IPS-18a (cell line): ENCODE results near the gene SETDB2.

Experiments
- H3K27ac ChIP-seq: one replicate; pipeline ENCODE4 v1.5.1; 2013; ENCODE audit warnings: low read length
- H3K27me3 ChIP-seq: one replicate; pipeline ENCODE4 v1.6.1; 2013; ENCODE audit warnings: mild to moderate bottlenecking, low read length; ENCODE audit not compliant: control insufficient read depth, insufficient read depth
- H3K36me3 ChIP-seq: one replicate; pipeline ENCODE4 v1.6.1; 2013; ENCODE audit warnings: low read depth, low read length; ENCODE audit not compliant: control insufficient read depth
- H3K4me1 ChIP-seq: one replicate; pipeline ENCODE4 v1.6.1; 2013; ENCODE audit warnings: low read depth, low read length; ENCODE audit not compliant: control insufficient read depth
- H3K4me3 ChIP-seq: one replicate; pipeline ENCODE4 v1.5.1; 2013; ENCODE audit warnings: low read length
- H3K9ac ChIP-seq: one replicate; pipeline ENCODE4 v1.6.1; 2013; ENCODE audit warnings: mild to moderate bottlenecking, low read length, moderate library complexity
- H3K9me3 ChIP-seq: one replicate; pipeline ENCODE4 v1.6.1; 2013; ENCODE audit warnings: low read depth, low read length; ENCODE audit not compliant: control insufficient read depth

The SETDB2 gene

DNA sequence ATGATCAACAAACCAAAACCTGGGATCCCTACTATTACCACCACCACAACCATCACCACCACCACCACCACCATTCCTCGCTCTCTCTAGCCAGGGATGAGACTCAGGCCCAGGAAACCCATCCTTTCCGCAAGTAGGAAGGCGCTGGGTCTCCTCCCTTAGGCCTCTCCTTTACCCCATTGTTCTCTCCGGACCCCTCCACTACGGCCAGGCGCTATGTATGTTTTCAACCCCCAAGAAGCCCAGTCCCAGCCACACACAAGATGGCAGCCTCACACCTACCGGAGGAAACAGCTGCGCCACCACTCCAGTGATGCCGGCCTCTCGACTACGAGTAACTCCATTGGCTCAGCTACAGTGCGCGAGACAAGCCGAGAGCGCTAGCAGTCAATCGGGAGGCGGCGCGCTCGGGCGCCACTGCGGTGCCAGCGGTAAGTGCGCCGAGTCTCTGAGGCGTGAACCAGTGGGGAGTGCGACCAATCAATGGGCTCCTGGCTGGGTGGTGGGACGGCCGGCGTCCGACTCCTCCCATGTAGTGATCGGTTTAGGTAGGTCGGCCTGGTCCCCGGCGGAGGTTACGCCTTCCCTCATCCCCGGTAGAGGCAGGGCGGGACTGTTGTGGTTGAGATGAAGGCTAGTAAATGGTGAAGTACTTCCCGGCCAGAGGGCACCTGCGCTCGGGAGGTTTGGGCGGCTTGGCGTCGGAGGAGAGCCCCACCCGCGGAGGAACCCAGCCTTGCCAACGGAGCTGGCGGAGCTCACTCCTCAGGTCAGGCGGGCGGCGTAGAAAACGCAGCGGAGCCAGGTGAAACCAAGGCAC lies at the start of gene SETDB2, which contains the start of gene CAB39L:
Gene SETDB2, plus strand, starts transcription at position 571 of the 820 bp plus-strand sequence. CDS start 7,620 bp downstream, outside the sequence.
Gene CAB39L, minus strand, starts transcription at position 361 of the 820 bp plus-strand sequence. CDS start 61,154 bp downstream, outside the sequence.
- H3K9me3 ChIP-seq: no peaks in the 10 kb centered on the region
- peak within 1 kb of the TSS; percentile 95 for H3K9ac ChIP-seq
- peak within 1 kb of the TSS; percentile 96 for H3K27ac ChIP-seq
- peaks cover 16% of the 10 kb centered on the region for H3K4me1 ChIP-seq
- no peaks in the 10 kb centered on the region for H3K36me3 ChIP-seq
- no peaks in the 10 kb centered on the region for H3K27me3 ChIP-seq
- H3K4me3 ChIP-seq: peak within 1 kb of the TSS; percentile 97

GRCh38 chr13:49395451-49395865 lies 48.6 kb upstream of the SETDB2 start:
- Histone ChIP-seq H3K9ac (no peak overlapping the region), H3K36me3 (no peaks in the 10 kb centered on the region), H3K4me1 (no peaks in the 10 kb centered on the region), H3K4me3 (no peak overlapping the region), H3K27me3 (no peaks in the 10 kb centered on the region), H3K27ac (no peak overlapping the region), H3K9me3 (no peaks in the 10 kb centered on the region)

- no peaks in the 10 kb centered on the region for H3K9me3 ChIP-seq
- no peak overlapping the region for H3K27ac ChIP-seq
- H3K4me3 ChIP-seq: no peak overlapping the region
- peaks cover under 1% of the 10 kb centered on the region for H3K4me1 ChIP-seq
- H3K27me3 ChIP-seq: no peaks in the 10 kb centered on the region
- no peak overlapping the region for H3K9ac ChIP-seq
- no peaks in the 10 kb centered on the region for H3K36me3 ChIP-seq
Measured at GRCh38 chr13:49395878-49396380, 48.1 kb upstream of the SETDB2 start.

DNA sequence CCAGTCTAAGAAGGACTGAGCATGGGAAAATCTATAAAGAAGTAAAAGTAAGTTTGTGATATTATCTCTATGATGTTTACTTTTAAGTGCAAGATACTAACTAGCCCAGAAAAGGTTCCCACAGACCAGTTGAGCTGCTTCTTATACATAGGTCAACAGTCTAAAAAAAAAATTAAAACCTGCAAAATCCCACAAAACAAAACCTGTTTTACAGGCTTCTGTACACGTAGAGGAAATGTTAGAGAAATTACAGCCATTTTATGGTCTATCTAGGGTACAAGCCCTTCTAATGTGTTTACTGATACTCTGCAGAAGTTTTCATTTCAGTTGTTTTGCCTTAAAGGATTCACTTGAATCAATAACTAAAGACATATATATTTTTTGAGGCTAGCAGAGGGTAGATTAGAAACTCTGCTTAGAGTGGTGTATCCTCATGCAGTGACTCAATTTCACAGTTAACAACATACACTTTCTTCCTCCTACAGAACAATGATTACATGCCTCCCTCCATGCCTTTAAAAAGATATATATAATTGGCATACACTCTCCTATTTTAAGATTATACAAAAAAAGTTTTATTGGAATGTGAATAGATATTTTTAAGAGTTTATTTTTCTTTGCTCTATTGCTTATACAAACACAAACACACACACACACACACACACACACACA lies 44.1 kb upstream of the SETDB2 start:
- no peak overlapping the region for H3K27ac ChIP-seq

DNA sequence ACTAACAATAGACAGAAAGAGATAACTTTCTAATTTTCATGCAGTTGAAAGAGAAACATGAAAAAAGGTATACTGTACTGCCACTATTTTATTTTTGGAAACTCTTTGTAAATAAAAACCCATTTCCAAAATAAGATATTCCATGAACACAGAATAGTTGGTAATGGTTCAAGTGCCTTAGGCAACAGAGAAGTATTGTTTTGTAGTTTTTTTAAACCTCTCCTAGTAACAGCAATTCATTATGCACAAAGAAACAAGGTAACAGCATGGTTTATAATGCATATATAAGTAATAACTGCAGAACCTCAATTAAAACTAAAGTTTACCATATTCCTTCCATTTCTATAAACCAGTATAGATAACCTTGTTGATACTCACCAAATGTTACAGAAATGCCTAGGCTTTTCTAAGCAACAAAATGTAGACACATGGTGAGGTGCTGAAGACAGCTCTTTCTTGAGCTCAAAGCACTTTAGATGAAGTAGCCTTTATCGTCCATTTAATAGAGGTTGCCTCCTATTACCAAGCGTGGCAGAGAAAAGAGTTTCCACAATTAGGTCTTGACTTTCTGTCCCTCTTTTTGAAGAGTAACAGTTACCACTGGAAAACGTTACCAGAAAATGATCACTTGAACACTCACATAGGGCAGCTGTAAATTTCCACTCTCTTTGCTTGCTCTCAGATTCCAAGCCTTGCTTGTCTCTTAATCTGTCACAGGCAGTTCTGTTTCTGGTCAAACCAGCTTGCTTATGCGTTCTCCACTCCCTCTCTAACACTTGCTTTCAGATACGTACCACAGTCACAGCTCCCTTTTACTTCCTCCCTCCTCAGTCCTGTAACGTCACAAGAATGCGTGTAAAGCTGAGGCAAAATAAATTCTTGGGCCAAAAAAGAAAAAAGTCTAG lies 43.1 kb upstream of the SETDB2 start:
- no peaks in the 10 kb centered on the region for H3K27me3 ChIP-seq
- no peaks in the 10 kb centered on the region for H3K36me3 ChIP-seq
- H3K9ac ChIP-seq: no peak overlapping the region
- H3K9me3 ChIP-seq: no peaks in the 10 kb centered on the region
- no peak overlapping the region for H3K4me3 ChIP-seq
- H3K27ac ChIP-seq: no peak overlapping the region
- H3K4me1 ChIP-seq: peaks cover 5% of the 10 kb centered on the region

More for the DNA sequence above, 44.1 kb upstream of the SETDB2 start:
- H3K4me1 ChIP-seq: peaks cover 5% of the 10 kb centered on the region
- H3K36me3 ChIP-seq: no peaks in the 10 kb centered on the region
- no peaks in the 10 kb centered on the region for H3K27me3 ChIP-seq
- H3K4me3 ChIP-seq: no peak overlapping the region
- no peaks in the 10 kb centered on the region for H3K9me3 ChIP-seq
- no peak overlapping the region for H3K9ac ChIP-seq

DNA sequence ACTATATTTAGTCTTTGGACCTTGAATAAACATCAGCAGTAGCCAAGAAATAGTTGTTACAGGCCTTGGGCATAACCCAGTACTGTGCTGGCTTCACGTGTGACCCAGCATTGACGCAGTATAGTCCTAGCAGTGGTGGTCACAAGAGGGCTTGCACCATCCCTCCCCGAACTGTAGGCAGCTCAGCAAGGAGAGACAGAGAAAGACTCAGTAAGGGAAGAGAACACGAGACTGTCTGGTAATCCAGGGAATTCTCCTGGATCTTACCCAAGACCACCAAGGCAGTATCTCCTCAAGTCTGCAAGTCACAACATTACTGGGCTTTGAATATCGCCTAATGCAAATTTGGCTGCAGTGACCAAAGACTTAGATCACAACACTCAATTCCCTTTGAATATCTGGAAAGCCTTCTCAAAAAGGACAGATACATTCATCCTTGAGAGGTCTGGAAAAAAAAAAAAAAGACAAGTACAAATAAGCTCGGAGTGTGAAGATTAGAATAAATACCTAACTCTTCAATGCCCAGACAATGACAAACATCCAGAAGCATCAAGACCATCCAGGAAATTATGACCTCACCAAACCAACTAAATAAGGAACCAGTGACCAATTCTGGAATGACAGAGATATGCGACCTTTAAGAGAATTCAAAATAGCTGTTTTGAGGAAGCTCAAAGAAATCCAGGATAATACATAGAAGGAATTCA lies 39.9 kb upstream of the SETDB2 start:
- Histone ChIP-seq H3K36me3 (no peaks in the 10 kb centered on the region), H3K27me3 (no peaks in the 10 kb centered on the region), H3K4me3 (no peak overlapping the region), H3K9ac (no peak overlapping the region), H3K4me1 (peaks cover 5% of the 10 kb centered on the region), H3K27ac (no peak overlapping the region), H3K9me3 (no peaks in the 10 kb centered on the region)

- no peak overlapping the region for H3K27ac ChIP-seq
- no peaks in the 10 kb centered on the region for H3K9me3 ChIP-seq
- no peaks in the 10 kb centered on the region for H3K36me3 ChIP-seq
- peaks cover 5% of the 10 kb centered on the region for H3K4me1 ChIP-seq
- no peak overlapping the region for H3K9ac ChIP-seq
- peaks cover 2% of the 10 kb centered on the region for H3K27me3 ChIP-seq
- H3K4me3 ChIP-seq: no peak overlapping the region
Measured at GRCh38 chr13:49404703-49405020, 39.4 kb upstream of the SETDB2 start.

DNA sequence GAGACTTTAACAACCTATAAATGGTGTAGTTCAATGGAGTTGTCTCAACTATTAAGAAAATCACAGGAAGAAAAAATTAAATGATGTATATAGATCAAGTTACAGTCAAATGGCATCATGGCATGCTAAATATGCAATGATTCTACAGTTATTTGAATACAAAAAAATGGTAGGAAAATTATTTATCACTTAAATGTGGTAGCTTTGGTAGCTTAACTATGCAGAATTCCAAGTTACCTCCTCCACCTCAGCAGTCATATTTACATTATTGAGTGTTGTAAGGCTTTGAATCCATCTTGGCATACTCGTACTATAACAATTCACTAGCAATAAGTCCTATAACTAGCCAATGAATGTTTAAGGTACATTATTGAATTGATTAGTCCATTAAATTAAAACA lies 37.0 kb upstream of the SETDB2 start:
- H3K27ac ChIP-seq: no peak overlapping the region
- H3K27me3 ChIP-seq: peaks cover 26% of the 10 kb centered on the region
- H3K4me1 ChIP-seq: no peaks in the 10 kb centered on the region
- no peaks in the 10 kb centered on the region for H3K36me3 ChIP-seq
- H3K9ac ChIP-seq: no peak overlapping the region
- H3K9me3 ChIP-seq: no peaks in the 10 kb centered on the region
- no peak overlapping the region for H3K4me3 ChIP-seq

DNA sequence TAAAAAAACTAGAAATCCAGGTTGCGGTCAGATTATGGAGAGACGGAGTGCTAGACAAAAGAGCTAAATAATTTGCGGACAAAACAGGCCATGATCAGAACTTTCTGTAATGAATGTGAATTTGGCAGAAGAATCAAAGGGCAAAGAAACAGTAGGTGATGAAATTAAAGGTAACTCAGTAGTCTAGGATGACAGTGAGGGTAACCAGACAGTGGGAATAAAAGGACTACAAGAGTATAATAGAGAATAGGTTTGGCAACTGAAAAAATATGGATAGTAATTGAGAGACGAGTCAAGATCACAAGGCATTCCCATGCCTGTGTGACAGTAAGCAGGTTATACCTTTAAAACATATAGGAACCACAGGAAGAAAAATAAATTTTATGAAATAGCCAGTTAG lies 36.1 kb upstream of the SETDB2 start:
- Histone ChIP-seq H3K27ac (no peak overlapping the region), H3K9me3 (no peaks in the 10 kb centered on the region), H3K4me1 (peaks cover 3% of the 10 kb centered on the region), H3K36me3 (no peaks in the 10 kb centered on the region), H3K27me3 (peaks cover 35% of the 10 kb centered on the region), H3K4me3 (no peak overlapping the region), H3K9ac (no peak overlapping the region)

DNA sequence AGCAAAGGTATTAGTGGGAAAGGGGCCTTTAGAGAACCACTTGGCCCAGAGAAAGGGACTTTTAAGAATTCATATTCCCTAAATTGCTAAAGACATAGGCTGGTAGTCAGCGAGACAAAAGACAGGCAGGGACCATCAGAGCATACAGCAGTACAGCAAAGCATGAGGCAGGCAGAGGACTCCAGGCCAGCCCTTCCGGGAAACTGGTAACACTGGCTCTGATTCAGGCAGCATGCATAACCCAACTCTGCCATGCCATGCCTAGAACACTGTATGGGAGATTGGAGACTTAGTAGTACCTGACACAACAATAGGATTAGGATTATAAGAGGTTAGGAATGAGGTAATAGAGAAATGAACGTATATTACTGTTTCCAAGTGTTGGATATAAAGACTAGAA lies 35.1 kb upstream of the SETDB2 start:
- H3K27me3 ChIP-seq: peaks cover 46% of the 10 kb centered on the region
- no peaks in the 10 kb centered on the region for H3K36me3 ChIP-seq
- H3K4me3 ChIP-seq: no peak overlapping the region
- H3K4me1 ChIP-seq: peaks cover 10% of the 10 kb centered on the region
- no peak overlapping the region for H3K27ac ChIP-seq
- H3K9ac ChIP-seq: no peak overlapping the region
- H3K9me3 ChIP-seq: no peaks in the 10 kb centered on the region
